Subcutaneous adipose tissue (tissue), 4 donors: ENCODE results near the gene ANKS1A. TPM values are rescaled to one million over a fixed set of nuclear protein-coding genes. Genes with fewer than 3 reads are reported as not detected.

ENCODE experiments used
- total RNA-seq, 4 donors: library from RNA; depleted of rRNA; stranded (reverse); fragments of >200 nt; gene quantifications; one replicate each; pipeline ENCODE4 v1.1.0, GENCODE V29; 2016
- TF ChIP-seq, protein P1 (sequence below): fragments of 450-650 bp; IDR thresholded peaks from one replicate; pipeline ENCODE4 v1.5.1; 2016; ENCODE audit warnings: low read depth, mild to moderate bottlenecking, control low read depth, antibody characterized with exemption, moderate library complexity

Gene ANKS1A
- total RNA-seq, 4 donors from 2014 or later, result 11.6 to 31.3 (median 19.2) TPM

- TF ChIP-seq, protein P1, sequence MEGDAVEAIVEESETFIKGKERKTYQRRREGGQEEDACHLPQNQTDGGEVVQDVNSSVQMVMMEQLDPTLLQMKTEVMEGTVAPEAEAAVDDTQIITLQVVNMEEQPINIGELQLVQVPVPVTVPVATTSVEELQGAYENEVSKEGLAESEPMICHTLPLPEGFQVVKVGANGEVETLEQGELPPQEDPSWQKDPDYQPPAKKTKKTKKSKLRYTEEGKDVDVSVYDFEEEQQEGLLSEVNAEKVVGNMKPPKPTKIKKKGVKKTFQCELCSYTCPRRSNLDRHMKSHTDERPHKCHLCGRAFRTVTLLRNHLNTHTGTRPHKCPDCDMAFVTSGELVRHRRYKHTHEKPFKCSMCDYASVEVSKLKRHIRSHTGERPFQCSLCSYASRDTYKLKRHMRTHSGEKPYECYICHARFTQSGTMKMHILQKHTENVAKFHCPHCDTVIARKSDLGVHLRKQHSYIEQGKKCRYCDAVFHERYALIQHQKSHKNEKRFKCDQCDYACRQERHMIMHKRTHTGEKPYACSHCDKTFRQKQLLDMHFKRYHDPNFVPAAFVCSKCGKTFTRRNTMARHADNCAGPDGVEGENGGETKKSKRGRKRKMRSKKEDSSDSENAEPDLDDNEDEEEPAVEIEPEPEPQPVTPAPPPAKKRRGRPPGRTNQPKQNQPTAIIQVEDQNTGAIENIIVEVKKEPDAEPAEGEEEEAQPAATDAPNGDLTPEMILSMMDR, result no peak
These were observed 51.0 kb downstream of the ANKS1A start for GRCh38 chr6:34940030-34940434.

GRCh38 chr6:34941421-34941820 lies 52.4 kb downstream of the ANKS1A start:
- TF ChIP-seq, protein P1, result no peak

GRCh38 chr6:34945317-34945716 lies 56.3 kb downstream of the ANKS1A start:
- TF ChIP-seq, protein P1, result no peak

- TF ChIP-seq, protein P1, result no peak
These were observed 58.5 kb downstream of the ANKS1A start for GRCh38 chr6:34947561-34947960.

DNA sequence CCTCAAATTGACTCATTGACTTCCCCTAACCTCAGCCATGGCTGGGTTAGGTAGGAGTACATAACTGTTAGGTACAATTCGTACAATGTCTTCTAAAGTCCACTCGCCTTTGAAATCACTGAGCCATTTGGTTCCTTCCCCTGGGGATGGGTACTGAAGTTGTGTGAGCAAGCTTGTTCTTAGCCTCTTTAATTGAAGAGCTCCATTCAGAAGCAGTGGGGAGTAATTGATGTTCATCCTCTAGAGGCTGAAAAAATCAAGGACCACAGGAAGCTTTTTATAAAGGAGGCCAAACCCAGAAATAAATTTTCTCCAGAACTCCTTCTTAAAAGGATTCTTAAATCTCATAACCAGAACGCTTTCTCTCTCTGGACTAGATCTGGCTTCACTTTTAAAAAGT lies 60.6 kb downstream of the ANKS1A start:
- TF ChIP-seq, protein P1, result no peak

GRCh38 chr6:34950849-34951248 lies 61.8 kb downstream of the ANKS1A start:
- TF ChIP-seq, protein P1, result no peak

GRCh38 chr6:34951731-34952130 lies 62.7 kb downstream of the ANKS1A start:
- TF ChIP-seq, protein P1, result no peak
